ENCODE data around the gene CDH13. TPM values are rescaled to one million over a fixed set of nuclear protein-coding genes. Genes with fewer than 3 reads are reported as not detected.

Gene CDH13
- total and polyA plus RNA-seq, 9 of the 15 experiments (the other 6 are each of a cell fraction or from before 2014, with no cell fraction given), result 0.03 TPM; not detected in 8

- no peak for TF ChIP-seq BCLAF1 (IDR thresholded peaks at IDR 0.05; ENCODE audit: borderline replicate concordance in 1 of 2, control insufficient read depth in 1 of 2, low read depth in 2 of 2, low read length in 1 of 2)
- no peak for TF ChIP-seq NBN (IDR thresholded peaks at IDR 0.05; ENCODE audit: low read depth)
- no peak for TF ChIP-seq LCOR (CRISPR knock-in tag; IDR thresholded peaks at IDR 0.05)
- TF ChIP-seq FOXA3 (CRISPR knock-in tag; conservative IDR thresholded peaks at IDR 0.05 in 1 of 2, IDR thresholded peaks at IDR 0.05 in 1 of 2), result no peak
- TF ChIP-seq ZNF263 (CRISPR knock-in tag; IDR thresholded peaks at IDR 0.05; ENCODE audit: borderline replicate concordance), result no peak
- TF ChIP-seq SMAD2 (IDR thresholded peaks at IDR 0.05; ENCODE audit: low read depth, low read length), result no peak
- TF ChIP-seq ZNF174 (CRISPR knock-in tag; IDR thresholded peaks at IDR 0.05), result no peak
- no peak for TF ChIP-seq ATF2 (CRISPR knock-in tag; IDR thresholded peaks at IDR 0.05)
- no peak for TF ChIP-seq ZBTB2 (IDR thresholded peaks at IDR 0.05)
- TF ChIP-seq ZNF224 (CRISPR knock-in tag; IDR thresholded peaks at IDR 0.05), result no peak
- no peak for TF ChIP-seq ZNF589 (CRISPR knock-in tag; IDR thresholded peaks at IDR 0.05; ENCODE audit: low read depth)
- no peak for TF ChIP-seq NFE2 (IDR thresholded peaks at IDR 0.05; ENCODE audit: low read depth)
- no peak for TF ChIP-seq ILK (tag; IDR thresholded peaks at IDR 0.05; ENCODE audit: borderline replicate concordance, low read depth)
- no peak for TF ChIP-seq CBX1 (IDR thresholded peaks at IDR 0.05; ENCODE audit: low read depth)
- TF ChIP-seq RFX1 (IDR thresholded peaks at IDR 0.05), result no peak
- no peak for TF ChIP-seq NFYB (IDR thresholded peaks at IDR 0.05; ENCODE audit: extremely low read depth, insufficient read length)
- no peak overlapping the region for H3K4me3 ChIP-seq
- BruUV-seq (replicated peaks), result no TSS peak
- no peaks in the 10 kb centered on the region for H3K36me3 ChIP-seq (ENCODE audit: control insufficient read depth, insufficient read depth, low read length)
- H3K79me2 ChIP-seq (ENCODE audit: control insufficient read depth, insufficient read depth, low read length), result no peaks in the 10 kb centered on the region
- no peak overlapping the region for H3K4me2 ChIP-seq (ENCODE audit: insufficient read depth, low read length)
- no peaks in the 10 kb centered on the region for H3K27me3 ChIP-seq (ENCODE audit: control insufficient read depth in 2 of 2, insufficient read depth in 2 of 2, low read length in 2 of 2)
- H3K9me1 ChIP-seq (ENCODE audit: control insufficient read depth, insufficient read depth, low read length), result no peaks in the 10 kb centered on the region
- ATAC-seq (no peak), DNase-seq (ENCODE audit: extremely low read depth in 1 of 4, low spot score in 3 of 4) (no peak), FAIRE-seq (no peak)
- CTCF ChIA-PET (ENCODE audit: low intra/inter-chr PET ratio), result interaction anchor here (0.7 kb wide), 1 partner anchor 670 kb away, joined by 3 read pairs; no protein-coding TSS in a partner anchor
- POLR2A ChIA-PET, result no interaction called here
- H4K20me1 ChIP-seq (replicated peaks; ENCODE audit: control insufficient read depth, insufficient read depth, low read length), result 0 out of 2 replicates have a peak, but pooled peaks cover 5% of the 10 kb centered on the region
- H2AFZ ChIP-seq (ENCODE audit: low read depth, low read length), result no peak overlapping the region
- intact Hi-C loops (cut with micrococcal nuclease), result no loop called here
- no peak overlapping the region for H3K9ac ChIP-seq (ENCODE audit: insufficient read depth in 1 of 2, low read depth in 2 of 2, low read length in 2 of 2)
- no peaks in the 10 kb centered on the region for H3K4me1 ChIP-seq (replicated peaks in 1 of 2; ENCODE audit: control insufficient read depth in 2 of 2, insufficient read depth in 2 of 2, low read length in 2 of 2)
- H3K9me3 ChIP-seq (replicated peaks; ENCODE audit: control insufficient read depth, insufficient read depth, low read depth, low read length), result no peaks in the 10 kb centered on the region
- in situ Hi-C loops (cut with MboI), result no loop called here
- no peak overlapping the region for H3K27ac ChIP-seq (ENCODE audit: extremely low read depth, low read depth, low read length)
- WGBS (ENCODE audit: insufficient coverage, low coverage, missing lambda C conversion rate), result 2% methylated on average over 7 of the region's 7 CpGs
These were observed 1074.1 kb downstream of the CDH13 start for GRCh38 chr16:83700918-83701317.

Data from K562 (cell line).